ENCODE results near the gene HDAC7.

The HDAC7 gene

DNA sequence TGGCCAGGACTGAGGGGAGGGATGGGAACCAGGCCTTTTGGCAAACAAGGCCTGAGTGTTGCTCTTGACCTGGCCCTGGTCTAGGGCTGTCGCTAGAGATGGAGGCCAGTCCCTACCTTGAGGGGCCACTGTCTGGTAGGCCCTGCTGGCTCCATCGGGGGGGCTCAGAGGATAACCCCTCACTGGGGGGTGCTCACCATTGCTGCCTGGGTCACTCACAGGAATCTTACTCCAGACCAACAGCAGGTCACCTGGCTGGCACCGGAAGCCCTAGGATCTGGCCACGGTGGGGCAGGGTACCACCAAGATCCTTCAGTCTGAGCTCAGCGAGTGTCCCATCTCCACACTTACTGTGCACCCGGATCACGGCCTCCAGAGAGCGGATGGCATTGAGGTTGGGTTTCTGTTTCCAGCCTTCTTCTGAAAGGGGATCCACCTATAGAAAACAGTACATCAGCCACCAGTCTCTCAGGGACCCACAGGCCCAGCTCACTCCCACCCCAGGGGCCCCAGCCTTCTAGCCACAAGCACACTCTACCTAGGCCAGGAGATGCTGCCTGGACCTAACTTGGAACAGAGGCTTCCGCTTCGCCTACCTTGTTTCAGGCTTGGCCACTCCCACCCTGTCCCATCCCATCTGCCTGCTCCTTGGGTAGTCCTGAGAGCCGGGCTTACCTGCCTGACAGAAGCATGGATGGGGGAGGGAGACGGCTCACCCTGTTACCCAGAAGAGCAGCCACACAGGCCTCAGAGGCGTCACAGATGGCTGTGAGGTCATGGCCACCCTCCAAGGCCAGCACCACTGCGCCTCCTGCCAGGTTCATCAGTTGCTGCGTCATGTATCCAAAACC is 34.4 kb downstream of the HDAC7 start:
- DNase-seq (ENCODE audit: low spot score in 2 of 2), result no peak
- in situ Hi-C loops (cut with MboI; ENCODE audit: low sequenced_read_pairs), result no loop called here
- H3K9me3 ChIP-seq, result no peaks in the 10 kb centered on the region
- no peaks in the 10 kb centered on the region for H3K27me3 ChIP-seq (ENCODE audit: low read depth)
- H3K4me3 ChIP-seq, result no peak overlapping the region
- peaks cover 68% of the 10 kb centered on the region for H3K36me3 ChIP-seq (replicated peaks)
- H3K4me1 ChIP-seq, result no peaks in the 10 kb centered on the region

GRCh38 chr12:47783821-47784819 is 35.6 kb downstream of the HDAC7 start:
- Histone ChIP-seq H3K4me1 (peaks cover under 1% of the 10 kb centered on the region; the same call in 1 of the 2 replicates), H3K9me3 (no peaks in the 10 kb centered on the region), H3K36me3 (replicated peaks) (peaks cover 59% of the 10 kb centered on the region), H3K27me3 (ENCODE audit: low read depth) (no peaks in the 10 kb centered on the region), H3K4me3 (no peak overlapping the region)
- no peak for DNase-seq (ENCODE audit: low spot score in 2 of 2)
- in situ Hi-C loops (cut with MboI; ENCODE audit: low sequenced_read_pairs), result no loop called here

DNA sequence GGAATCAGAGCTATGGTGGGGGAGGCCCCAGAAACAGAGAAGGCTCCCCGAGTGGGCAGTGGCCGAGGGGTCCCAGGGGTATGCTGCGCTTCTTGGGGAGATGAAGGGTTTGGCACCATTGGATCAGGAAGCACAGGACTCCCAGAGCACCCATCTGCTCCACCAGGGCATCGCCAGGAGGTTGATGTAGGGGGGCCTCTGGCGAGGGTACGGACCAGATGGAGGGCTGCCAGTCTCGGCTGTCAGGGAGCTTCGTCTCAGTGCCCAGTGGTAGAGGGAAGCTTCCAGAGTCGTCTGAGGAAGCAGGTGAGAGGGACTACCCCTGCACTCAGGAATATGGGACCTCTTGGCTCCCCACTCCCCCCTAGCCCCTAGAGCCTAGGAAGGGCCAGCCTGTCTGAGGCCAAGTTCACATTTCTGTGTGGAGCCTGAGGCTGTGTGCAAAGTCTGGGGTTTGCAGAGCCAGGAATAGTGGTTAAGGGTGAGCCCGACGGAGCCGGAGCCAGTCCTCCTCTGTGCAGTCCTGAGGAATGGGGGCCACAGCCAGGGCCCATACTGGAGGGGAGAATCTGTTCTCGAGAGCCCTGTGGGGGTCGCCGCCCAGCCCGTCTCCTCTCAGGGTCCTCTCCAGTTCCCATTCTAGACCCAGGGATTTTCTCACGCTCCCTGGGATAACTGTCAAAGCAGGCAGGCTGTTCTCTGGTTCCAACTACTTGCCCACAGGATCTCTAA is 36.5 kb downstream of the HDAC7 start:
- DNase-seq (ENCODE audit: low spot score in 2 of 2), result no peak
- Histone ChIP-seq H3K9me3 (no peaks in the 10 kb centered on the region), H3K4me1 (peaks cover 7% of the 10 kb centered on the region), H3K36me3 (replicated peaks) (peaks cover 50% of the 10 kb centered on the region), H3K4me3 (no peak overlapping the region), H3K27me3 (ENCODE audit: low read depth) (no peaks in the 10 kb centered on the region)
- in situ Hi-C loops (cut with MboI; ENCODE audit: low sequenced_read_pairs), result no loop called here

DNA sequence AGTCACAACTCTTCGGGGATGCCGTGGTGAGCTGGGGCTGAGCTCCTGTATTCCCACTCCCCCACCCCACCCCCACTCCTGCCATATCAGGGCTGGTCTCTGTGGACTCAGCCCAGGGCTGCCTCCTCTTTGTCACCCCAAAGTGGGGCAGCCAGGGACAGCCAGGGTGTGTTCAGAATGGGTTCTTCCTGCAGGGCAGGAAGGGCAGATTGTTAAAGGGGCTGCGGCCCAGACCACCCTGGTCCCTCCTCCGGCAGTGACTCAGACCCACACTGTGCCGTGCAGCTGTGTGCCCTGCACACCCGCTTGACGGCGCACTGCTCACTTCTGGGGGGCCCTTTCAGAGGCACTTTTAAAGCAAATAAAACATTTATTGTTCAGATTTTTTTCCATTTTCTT is 37.3 kb downstream of the HDAC7 start:
- Histone ChIP-seq H3K9me3 (no peaks in the 10 kb centered on the region), H3K4me1 (peaks cover 7% of the 10 kb centered on the region), H3K27me3 (ENCODE audit: low read depth) (no peaks in the 10 kb centered on the region), H3K4me3 (no peak overlapping the region), H3K36me3 (replicated peaks) (peaks cover 42% of the 10 kb centered on the region)
- DNase-seq (ENCODE audit: low spot score in 2 of 2), result no peak
- in situ Hi-C loops (cut with MboI; ENCODE audit: low sequenced_read_pairs), result no loop called here

- Histone ChIP-seq H3K4me1 (peaks cover 7% of the 10 kb centered on the region), H3K36me3 (replicated peaks) (peaks cover 41% of the 10 kb centered on the region), H3K9me3 (no peaks in the 10 kb centered on the region), H3K27me3 (ENCODE audit: low read depth) (no peaks in the 10 kb centered on the region), H3K4me3 (no peak overlapping the region)
- DNase-seq (ENCODE audit: low spot score in 2 of 2), result no peak
- in situ Hi-C loops (cut with MboI; ENCODE audit: low sequenced_read_pairs), result no loop called here
These were observed 38.0 kb downstream of the HDAC7 start for GRCh38 chr12:47781479-47782371.

GRCh38 chr12:47779943-47780504 is 39.7 kb downstream of the HDAC7 start:
- peaks cover 7% of the 10 kb centered on the region for H3K4me1 ChIP-seq
- DNase-seq (ENCODE audit: low spot score in 2 of 2), result no peak
- H3K4me3 ChIP-seq, result no peak overlapping the region
- H3K9me3 ChIP-seq, result no peaks in the 10 kb centered on the region
- H3K27me3 ChIP-seq (ENCODE audit: low read depth), result no peaks in the 10 kb centered on the region
- in situ Hi-C loops (cut with MboI; ENCODE audit: low sequenced_read_pairs), result loop anchor here (10.0 kb wide), 2 partner anchors 65 to 125 kb away; no protein-coding TSS in a partner anchor
- peaks cover 25% of the 10 kb centered on the region for H3K36me3 ChIP-seq (replicated peaks)

DNA sequence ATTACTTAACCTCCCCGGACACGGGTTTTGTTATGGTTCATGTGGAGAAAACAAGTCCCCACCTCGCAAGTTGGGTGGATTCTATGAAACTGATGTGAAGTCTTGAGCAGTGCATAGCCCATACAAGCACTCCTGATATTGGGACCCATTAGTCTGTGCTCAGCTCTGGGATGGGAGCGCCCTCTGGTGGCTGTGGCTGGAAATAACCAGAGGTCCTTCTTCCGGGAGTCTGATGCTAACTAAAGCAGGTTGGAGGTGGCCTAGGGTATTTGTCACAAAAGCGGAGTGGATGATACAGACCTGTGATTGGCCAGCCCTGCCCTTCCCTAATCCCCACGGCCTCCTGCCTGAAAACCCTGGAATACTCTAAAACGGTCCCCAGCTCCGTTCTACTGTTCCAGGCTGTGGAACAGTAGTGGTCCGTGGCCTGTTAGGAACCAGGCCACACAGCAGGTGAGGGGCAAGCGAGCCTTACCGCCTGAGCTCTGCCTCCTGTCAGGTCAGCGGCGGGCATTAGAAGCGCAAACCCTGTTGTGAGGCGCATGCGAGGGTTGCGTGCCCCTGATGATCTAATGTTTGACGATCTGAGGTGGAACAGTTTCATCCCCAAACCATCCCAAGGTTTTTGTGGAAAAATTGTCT is 40.3 kb downstream of the HDAC7 start:
- in situ Hi-C loops (cut with MboI; ENCODE audit: low sequenced_read_pairs), result loop anchor here (10.0 kb wide), 2 partner anchors 65 to 125 kb away; no protein-coding TSS in a partner anchor

DNA sequence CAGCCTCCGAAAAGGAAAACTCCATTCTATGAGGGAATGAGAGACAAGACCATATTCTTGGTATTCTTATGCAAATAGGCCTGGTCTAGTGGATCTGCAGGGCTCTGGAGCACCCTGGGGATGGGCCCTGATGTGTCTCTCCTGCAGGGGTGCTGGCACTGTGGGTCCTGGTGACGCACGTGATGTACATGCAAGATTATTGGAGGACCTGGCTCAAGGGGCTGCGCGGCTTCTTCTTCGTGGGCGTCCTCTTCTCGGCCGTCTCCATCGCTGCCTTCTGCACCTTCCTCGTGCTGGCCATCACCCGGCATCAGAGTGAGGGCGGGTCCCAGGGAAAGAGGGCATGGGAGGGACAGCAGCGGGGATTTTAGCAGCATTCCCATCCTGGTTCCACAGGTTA is 40.8 kb downstream of the HDAC7 start:
- H3K27me3 ChIP-seq (ENCODE audit: low read depth), result no peaks in the 10 kb centered on the region
- peaks cover 15% of the 10 kb centered on the region for H3K36me3 ChIP-seq (replicated peaks)
- in situ Hi-C loops (cut with MboI; ENCODE audit: low sequenced_read_pairs), result loop anchor here (10.0 kb wide), 2 partner anchors 64 to 124 kb away; no protein-coding TSS in a partner anchor
- no peak for DNase-seq (ENCODE audit: low spot score in 2 of 2)
- no peaks in the 10 kb centered on the region for H3K9me3 ChIP-seq
- H3K4me1 ChIP-seq, result peaks cover 15% of the 10 kb centered on the region
- H3K4me3 ChIP-seq, result no peak overlapping the region

More for the DNA sequence above, 40.3 kb downstream of the HDAC7 start:
- DNase-seq (ENCODE audit: low spot score in 2 of 2), result peak; percentile 70 to 94
- no peaks in the 10 kb centered on the region for H3K27me3 ChIP-seq (ENCODE audit: low read depth)
- H3K4me1 ChIP-seq, result peaks cover 12% of the 10 kb centered on the region
- H3K4me3 ChIP-seq, result no peak overlapping the region
- H3K9me3 ChIP-seq, result no peaks in the 10 kb centered on the region
- H3K36me3 ChIP-seq (replicated peaks), result peaks cover 19% of the 10 kb centered on the region

GRCh38 chr12:47777741-47778558 is 41.8 kb downstream of the HDAC7 start:
- DNase-seq (ENCODE audit: low spot score in 2 of 2), result no peak
- Histone ChIP-seq H3K9me3 (no peaks in the 10 kb centered on the region), H3K4me1 (peaks cover 15% of the 10 kb centered on the region), H3K4me3 (no peak overlapping the region), H3K27me3 (ENCODE audit: low read depth) (no peaks in the 10 kb centered on the region), H3K36me3 (replicated peaks) (peaks cover 15% of the 10 kb centered on the region)
- in situ Hi-C loops (cut with MboI; ENCODE audit: low sequenced_read_pairs), result loop anchor here (10.0 kb wide), 2 partner anchors 63 to 123 kb away; no protein-coding TSS in a partner anchor

DNA sequence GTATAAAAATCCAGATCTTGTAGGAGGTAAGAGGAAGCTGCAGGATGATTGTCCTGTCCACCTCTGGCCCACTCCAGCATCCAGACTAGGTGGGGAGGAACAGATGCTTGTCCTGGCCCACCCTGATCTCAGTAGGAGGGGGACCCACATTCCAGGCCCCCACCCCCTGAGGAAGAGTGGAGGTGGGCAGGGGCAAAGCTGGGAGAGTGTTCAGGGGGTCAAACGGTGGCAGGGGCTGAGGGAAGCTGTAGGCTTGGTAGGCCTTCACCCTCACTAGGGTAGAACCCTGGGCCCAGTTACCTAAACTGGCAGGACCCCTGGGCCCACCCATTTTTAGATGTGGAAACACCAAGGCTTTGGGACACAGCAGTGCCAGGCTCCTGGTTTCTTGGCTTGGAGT is 42.6 kb downstream of the HDAC7 start:
- H3K4me3 ChIP-seq, result no peak overlapping the region
- in situ Hi-C loops (cut with MboI; ENCODE audit: low sequenced_read_pairs), result loop anchor here (10.0 kb wide), 2 partner anchors 62 to 122 kb away; no protein-coding TSS in a partner anchor
- DNase-seq (ENCODE audit: low spot score in 2 of 2), result no peak
- no peaks in the 10 kb centered on the region for H3K9me3 ChIP-seq
- H3K27me3 ChIP-seq (ENCODE audit: low read depth), result no peaks in the 10 kb centered on the region
- H3K4me1 ChIP-seq, result peaks cover 18% of the 10 kb centered on the region
- H3K36me3 ChIP-seq (replicated peaks), result peaks cover 7% of the 10 kb centered on the region; the same call in 1 of the 2 replicates

GRCh38 chr12:47776471-47777143 is 43.1 kb downstream of the HDAC7 start:
- H3K27me3 ChIP-seq (ENCODE audit: low read depth), result no peaks in the 10 kb centered on the region
- peaks cover 18% of the 10 kb centered on the region for H3K4me1 ChIP-seq
- DNase-seq (ENCODE audit: low spot score in 2 of 2), result no peak
- peaks cover 5% of the 10 kb centered on the region; the same call in 1 of the 2 replicates for H3K36me3 ChIP-seq (replicated peaks)
- in situ Hi-C loops (cut with MboI; ENCODE audit: low sequenced_read_pairs), result loop anchor here (10.0 kb wide), 2 partner anchors 62 to 122 kb away; no protein-coding TSS in a partner anchor
- no peak overlapping the region for H3K4me3 ChIP-seq
- H3K9me3 ChIP-seq, result no peaks in the 10 kb centered on the region

All from HAP-1 (cell line).